Measurements from ENCODE around the gene PTPRJ.

- no peak for TF ChIP-seq POLR2A (IDR thresholded peaks at IDR 0.05; ENCODE audit: low read depth, low read length)
- TF ChIP-seq POLR2AphosphoS5 (IDR thresholded peaks at IDR 0.05; ENCODE audit: low read depth, low read length), result no peak
Observed at GRCh38 chr11:48167380-48167779, 187.0 kb downstream of the PTPRJ start.

Measured in GM12892 (cell line).